Panc1 (cell line): ENCODE results near the gene CTRB2.

Source experiments
- TCF7L2 ChIP-seq: IDR thresholded peaks from 2 replicates; pipeline ENCODE4 v1.6.1; 2011; ENCODE audit warnings: mild to moderate bottlenecking, low read depth, low read length, inconsistent platforms
- TF ChIP-seq, protein P1 (sequence below): fragments of 450-650 bp; IDR thresholded peaks from 2 replicates; pipeline ENCODE4 v1.5.1; 2017; ENCODE audit warnings: mild to moderate bottlenecking

- TF ChIP-seq, protein P1, sequence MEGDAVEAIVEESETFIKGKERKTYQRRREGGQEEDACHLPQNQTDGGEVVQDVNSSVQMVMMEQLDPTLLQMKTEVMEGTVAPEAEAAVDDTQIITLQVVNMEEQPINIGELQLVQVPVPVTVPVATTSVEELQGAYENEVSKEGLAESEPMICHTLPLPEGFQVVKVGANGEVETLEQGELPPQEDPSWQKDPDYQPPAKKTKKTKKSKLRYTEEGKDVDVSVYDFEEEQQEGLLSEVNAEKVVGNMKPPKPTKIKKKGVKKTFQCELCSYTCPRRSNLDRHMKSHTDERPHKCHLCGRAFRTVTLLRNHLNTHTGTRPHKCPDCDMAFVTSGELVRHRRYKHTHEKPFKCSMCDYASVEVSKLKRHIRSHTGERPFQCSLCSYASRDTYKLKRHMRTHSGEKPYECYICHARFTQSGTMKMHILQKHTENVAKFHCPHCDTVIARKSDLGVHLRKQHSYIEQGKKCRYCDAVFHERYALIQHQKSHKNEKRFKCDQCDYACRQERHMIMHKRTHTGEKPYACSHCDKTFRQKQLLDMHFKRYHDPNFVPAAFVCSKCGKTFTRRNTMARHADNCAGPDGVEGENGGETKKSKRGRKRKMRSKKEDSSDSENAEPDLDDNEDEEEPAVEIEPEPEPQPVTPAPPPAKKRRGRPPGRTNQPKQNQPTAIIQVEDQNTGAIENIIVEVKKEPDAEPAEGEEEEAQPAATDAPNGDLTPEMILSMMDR: no peak
- TF ChIP-seq TCF7L2: no peak
Measured at GRCh38 chr16:75248142-75248535, 41.2 kb upstream of the CTRB2 start.
